GM12878 (cell line): ENCODE measurements around the gene AHNAK. TPM values are rescaled to one million over a fixed set of nuclear protein-coding genes. Genes with fewer than 3 reads are reported as not detected.

Experiments
- ATAC-seq: fragments of 200-7000 bp; cut with Tn5 transposase; 3 replicates; pipeline ENCODE4 v1.9.1; 2020; ENCODE audit warnings: mild to moderate bottlenecking, moderate library complexity
- BruUV-seq: library from RNA; stranded (reverse); fragments of 400-500 nt; replicated peaks from 2 replicates; lab custom pipeline; 2021; lab: Mats Ljungman, UMichigan
- CTCF ChIA-PET: fragments of 300-600 bp; sonication (Branson Sonifier 250); formaldehyde crosslinking; extraction: SDS; loops from one replicate; lab custom pipeline; 2021; ENCODE audit warnings: inconsistent platforms; lab: Yijun Ruan, JAX
- POLR2A ChIA-PET: fragments of 350-600 bp; formaldehyde crosslinking; extraction: SDS; loops from one replicate; lab custom pipeline; 2021; ENCODE audit warnings: inconsistent platforms; lab: Charles Lee
- RAD21 ChIA-PET: fragments of 300-600 bp; sonication (Branson Sonifier 250); formaldehyde crosslinking; loops from one replicate; lab custom pipeline; 2023; ENCODE audit warnings: antibody characterized with exemption; ENCODE audit not compliant: unreplicated experiment; lab: Charles Lee
- SMC1A ChIA-PET: fragments of 300-600 bp; sonication (Branson Sonifier 250); formaldehyde crosslinking; loops from one replicate; lab custom pipeline; 2023; ENCODE audit not compliant: unreplicated experiment, uncharacterized antibody; lab: Charles Lee
- DNase-seq: peaks from one replicate; pipeline ENCODE4 v3.0.0-alpha.2; 2011; ENCODE audit warnings: low read depth, low spot score
- FAIRE-seq: peaks from 3 replicates; lab custom pipeline; 2011; peaks lifted over from hg19 to GRCh38; lab: Jason Lieb, UNC
- H2AFZ ChIP-seq: 2 replicates; pipeline ENCODE4 v1.6.0; 2011; ENCODE audit warnings: low read depth, low read length, control low read depth; ENCODE audit not compliant: control insufficient read depth
- H3K27ac ChIP-seq: 2 replicates; pipeline ENCODE4 v1.5.1; 2011; ENCODE audit warnings: control low read depth; ENCODE audit not compliant: control insufficient read depth, insufficient read depth
- H3K27me3 ChIP-seq, 2 experiments: replicated peaks in 1 of 2; 2 replicates each; pipeline versions ENCODE4 v1.6.0 to v1.6.1; 2011; ENCODE audit warnings: low read length in 1 of 2; ENCODE audit not compliant: control insufficient read depth in 2 of 2, insufficient read depth in 2 of 2
- H3K36me3 ChIP-seq, 2 experiments: 2 replicates each; pipeline ENCODE4 v1.5.1; 2011; ENCODE audit warnings: low read length in 1 of 2; ENCODE audit not compliant: control insufficient read depth in 2 of 2, insufficient read depth in 2 of 2
- H3K4me1 ChIP-seq: 2 replicates; pipeline ENCODE4 v1.6.1; 2011; ENCODE audit warnings: mild to moderate bottlenecking, low read length, moderate library complexity, mixed read lengths; ENCODE audit not compliant: control insufficient read depth, insufficient read depth
- H3K4me2 ChIP-seq: 2 replicates; pipeline ENCODE4 v1.6.0; 2011; ENCODE audit warnings: control low read depth; ENCODE audit not compliant: control insufficient read depth, insufficient read depth
- H3K4me3 ChIP-seq: fragments of 200-600 bp; sonication (generic); 2 replicates; pipeline ENCODE4 v1.5.1; 2016
- H3K79me2 ChIP-seq: 2 replicates; pipeline ENCODE4 v1.6.0; 2011; ENCODE audit warnings: low read length; ENCODE audit not compliant: control insufficient read depth, insufficient read depth
- H3K9ac ChIP-seq: 2 replicates; pipeline ENCODE4 v1.8.0; 2011; ENCODE audit warnings: low read length, control low read depth, mixed read lengths; ENCODE audit not compliant: control insufficient read depth, insufficient read depth
- H3K9me3 ChIP-seq: replicated peaks from 3 replicates; pipeline ENCODE4 v1.5.1; 2011; ENCODE audit warnings: mild to moderate bottlenecking, low read length; ENCODE audit not compliant: control insufficient read depth, insufficient read depth
- H4K20me1 ChIP-seq: 2 replicates; pipeline ENCODE4 v1.6.0; 2011; ENCODE audit not compliant: control insufficient read depth, insufficient read depth
- EP300 ChIP-seq, 2 experiments: fragments of 150-350 bp in 1 of 2; IDR thresholded peaks; 2 replicates each; pipeline ENCODE4 v1.6.1; 2011 to 2012; ENCODE audit warnings: low read depth in 2 of 2, low read length in 2 of 2, borderline replicate concordance in 1 of 2, improper control_type of control experiment in 1 of 2, inconsistent platforms in 1 of 2; ENCODE audit not compliant: control insufficient read depth in 1 of 2
- RAD51 ChIP-seq: fragments of 450-650 bp; IDR thresholded peaks from 2 replicates; pipeline ENCODE4 v1.6.1; 2016; ENCODE audit warnings: moderate library complexity, mild to moderate bottlenecking, inconsistent platforms
- TCF7 ChIP-seq: IDR thresholded peaks from 2 replicates; pipeline ENCODE4 v1.6.1; 2014; ENCODE audit warnings: antibody characterized with exemption, borderline replicate concordance
- WGBS: methylation state at CpG from one replicate; pipeline ENCODE4 v1.1.6; 2016; ENCODE audit warnings: low lambda C conversion rate; ENCODE audit not compliant: insufficient replicate concordance, insufficient coverage; ENCODE audit errors: missing lambda C conversion rate; 5-methylcytosine and 5-hydroxymethylcytosine counted together
- in situ Hi-C: fragments of 300-500 bp; cut with MboI; formaldehyde crosslinking; loops from 9 replicates; pipeline ENCODE4 v1.14.3; 2018; ENCODE audit warnings: mixed read lengths
- intact Hi-C: fragments of 100-400 bp; cut with micrococcal nuclease; formaldehyde crosslinking; loops from one replicate; pipeline ENCODE4 v1.14.2; 2022; ENCODE audit not compliant: unreplicated experiment
- polyA plus RNA-seq, 11 experiments: library from polyadenylated mRNA; depleted of rRNA in 4 of 11; unstranded in 6 of 11; stranded (reverse) in 5 of 11; fragments of >200 nt; fragmentation: Nextera tagmentation in 4 of 11; fragmentation: Illumina TruSeq in 1 of 11; extraction: Ambion mirVana in 4 of 11; extraction: Trizol in 1 of 11; gene quantifications; 1 replicate in 1 of 11; 2 replicates in 10 of 11; pipeline versions ENCODE4 v1.2.1 to v1.2.3, GENCODE V29; 2011 to 2016; ENCODE audit warnings: inconsistent platforms in 2 of 11, missing spikeins in 2 of 11, low read depth in 1 of 11
- total RNA-seq, 4 experiments: library from RNA; depleted of rRNA in 3 of 4; stranded (reverse); fragments of >200 nt in 3 of 4; fragmentation: Illumina TruSeq in 1 of 4; extraction: Trizol in 1 of 4; gene quantifications; 2 replicates each; pipeline versions ENCODE4 v1.2.1 to v1.2.3, GENCODE V29; 2013 to 2021
- TF ChIP-seq, protein P1 (sequence below): IDR thresholded peaks from 2 replicates; pipeline ENCODE4 v1.6.1; 2012; ENCODE audit warnings: low read depth, low read length, improper control_type of control experiment
- TF ChIP-seq, protein P2 (sequence below): IDR thresholded peaks from 2 replicates; pipeline ENCODE4 v1.6.1; 2012; ENCODE audit warnings: low read length, inconsistent platforms

The AHNAK gene
- total and polyA plus RNA-seq, 10 of the 15 experiments (the other 5 are each of a cell fraction or from before 2014, with no cell fraction given), result 0.76 to 90.3 (median 19.4) TPM

DNA sequence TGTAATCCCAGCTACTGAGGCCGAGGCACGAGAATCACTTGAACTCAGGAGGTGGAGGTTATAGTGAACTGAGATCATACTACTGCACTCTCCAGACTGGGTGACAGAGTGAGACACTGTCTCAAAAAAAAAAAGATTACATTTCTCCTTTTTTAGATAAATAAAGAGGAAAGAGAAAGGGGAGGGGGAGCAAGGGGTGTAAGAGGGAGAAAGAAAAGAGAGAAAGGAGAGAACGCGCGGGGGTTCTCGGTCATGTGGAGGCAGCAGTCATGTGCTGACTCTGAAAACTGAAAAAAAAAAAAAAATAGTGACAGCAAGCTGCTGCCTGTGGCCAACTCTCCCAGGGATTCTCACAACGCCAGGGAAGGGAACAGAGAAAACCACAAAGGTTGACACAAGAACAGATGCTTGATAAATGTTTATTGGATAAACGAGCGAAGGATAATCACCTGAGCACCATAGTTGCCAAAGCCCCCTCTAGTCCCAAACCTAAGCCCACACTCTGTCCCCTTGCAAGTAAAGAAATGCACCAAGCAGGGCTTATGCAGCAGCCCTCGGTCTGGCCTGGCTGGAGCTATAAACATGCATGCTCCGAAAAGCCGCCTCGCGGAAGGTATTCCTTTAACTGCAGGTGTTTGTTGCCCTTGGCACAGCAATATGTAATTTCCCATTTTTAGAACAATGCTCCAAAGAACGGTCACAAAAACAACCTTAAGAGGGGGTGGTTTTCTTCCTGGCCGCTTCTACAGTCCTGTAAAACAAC lies 113.3 kb downstream of the AHNAK start:
- 50% methylated on average over 12 of the region's 16 CpGs for WGBS
- in situ Hi-C loops, result no loop called here
- ChIA-PET POLR2A (interaction anchor here (0.7 kb wide), 1 partner anchor 833 kb away, joined by 7 read pairs; no protein-coding TSS in a partner anchor), CTCF (interaction anchor here (1.0 to 1.3 kb wide), 2 partner anchors 9 to 11 kb away, joined by 4 to 8 read pairs; no protein-coding TSS in a partner anchor), SMC1A (no interaction called here), RAD21 (interaction anchor here (0.8 kb wide), 1 partner anchor 9 kb away, joined by 4 read pairs; no protein-coding TSS in a partner anchor)
- Histone ChIP-seq H2AFZ (no peak overlapping the region), H3K36me3 (no peaks in the 10 kb centered on the region), H3K9ac (no peak overlapping the region), H3K27ac (no peak overlapping the region), H4K20me1 (no peaks in the 10 kb centered on the region), H3K27me3 (no peaks in the 10 kb centered on the region), H3K9me3 (no peaks in the 10 kb centered on the region), H3K79me2 (no peaks in the 10 kb centered on the region), H3K4me3 (no peak overlapping the region), H3K4me1 (no peaks in the 10 kb centered on the region), H3K4me2 (no peak overlapping the region)
- DNase-seq (no peak), FAIRE-seq (no peak), ATAC-seq (no peak)
- intact Hi-C loops, result no loop called here
- no TSS peak for BruUV-seq
- no peak for TF ChIP-seq TCF7
- TF ChIP-seq, protein P1, sequence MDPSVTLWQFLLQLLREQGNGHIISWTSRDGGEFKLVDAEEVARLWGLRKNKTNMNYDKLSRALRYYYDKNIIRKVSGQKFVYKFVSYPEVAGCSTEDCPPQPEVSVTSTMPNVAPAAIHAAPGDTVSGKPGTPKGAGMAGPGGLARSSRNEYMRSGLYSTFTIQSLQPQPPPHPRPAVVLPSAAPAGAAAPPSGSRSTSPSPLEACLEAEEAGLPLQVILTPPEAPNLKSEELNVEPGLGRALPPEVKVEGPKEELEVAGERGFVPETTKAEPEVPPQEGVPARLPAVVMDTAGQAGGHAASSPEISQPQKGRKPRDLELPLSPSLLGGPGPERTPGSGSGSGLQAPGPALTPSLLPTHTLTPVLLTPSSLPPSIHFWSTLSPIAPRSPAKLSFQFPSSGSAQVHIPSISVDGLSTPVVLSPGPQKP, result no peak
- peak; percentile 85 for TF ChIP-seq RAD51
- no peak for TF ChIP-seq EP300 (IDR thresholded peaks at IDR 0.05; ENCODE audit: borderline replicate concordance in 1 of 2, control insufficient read depth in 1 of 2, low read depth in 2 of 2, low read length in 2 of 2)
- TF ChIP-seq, protein P2, sequence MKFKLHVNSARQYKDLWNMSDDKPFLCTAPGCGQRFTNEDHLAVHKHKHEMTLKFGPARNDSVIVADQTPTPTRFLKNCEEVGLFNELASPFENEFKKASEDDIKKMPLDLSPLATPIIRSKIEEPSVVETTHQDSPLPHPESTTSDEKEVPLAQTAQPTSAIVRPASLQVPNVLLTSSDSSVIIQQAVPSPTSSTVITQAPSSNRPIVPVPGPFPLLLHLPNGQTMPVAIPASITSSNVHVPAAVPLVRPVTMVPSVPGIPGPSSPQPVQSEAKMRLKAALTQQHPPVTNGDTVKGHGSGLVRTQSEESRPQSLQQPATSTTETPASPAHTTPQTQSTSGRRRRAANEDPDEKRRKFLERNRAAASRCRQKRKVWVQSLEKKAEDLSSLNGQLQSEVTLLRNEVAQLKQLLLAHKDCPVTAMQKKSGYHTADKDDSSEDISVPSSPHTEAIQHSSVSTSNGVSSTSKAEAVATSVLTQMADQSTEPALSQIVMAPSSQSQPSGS, result no peak
